H9 (cell line): ENCODE results near the gene SVEP1. TPM values are rescaled to one million over a fixed set of nuclear protein-coding genes. Genes with fewer than 3 reads are reported as not detected.

Experiments
- DNase-seq: peaks from one replicate; pipeline ENCODE4 v3.0.0-alpha.2; 2017
- H2AFZ ChIP-seq: one replicate; pipeline ENCODE4 v1.6.1; 2013; ENCODE audit warnings: mild to moderate bottlenecking, low read length, control low read depth, moderate library complexity
- H2AK5ac ChIP-seq: 2 replicates; pipeline ENCODE4 v1.6.1; 2013; ENCODE audit warnings: low read length, control low read depth, mixed read lengths; ENCODE audit not compliant: insufficient read length
- H2BK120ac ChIP-seq: one replicate; pipeline ENCODE4 v1.6.1; 2013; ENCODE audit warnings: low read depth, mild to moderate bottlenecking, low read length, control low read depth, inconsistent platforms; ENCODE audit not compliant: poor library complexity, severe bottlenecking
- H2BK12ac ChIP-seq: 2 replicates; pipeline ENCODE4 v1.6.1; 2013; ENCODE audit warnings: low read length, control low read depth, mixed read lengths, low read depth; ENCODE audit not compliant: insufficient read length
- H2BK15ac ChIP-seq: 2 replicates; pipeline ENCODE4 v1.6.1; 2013; ENCODE audit warnings: low read depth, low read length, control low read depth
- H2BK20ac ChIP-seq: one replicate; pipeline ENCODE4 v1.6.1; 2013; ENCODE audit warnings: low read depth, mild to moderate bottlenecking, low read length, control low read depth, inconsistent platforms; ENCODE audit not compliant: poor library complexity, severe bottlenecking
- H2BK5ac ChIP-seq: 2 replicates; pipeline ENCODE4 v1.6.1; 2013; ENCODE audit warnings: low read length, control low read depth, mixed read lengths; ENCODE audit not compliant: insufficient read length
- H3K14ac ChIP-seq: 2 replicates; pipeline ENCODE4 v1.6.1; 2013; ENCODE audit warnings: low read length, control low read depth; ENCODE audit not compliant: insufficient read depth
- H3K18ac ChIP-seq: 2 replicates; pipeline ENCODE4 v1.6.1; 2013; ENCODE audit warnings: low read depth, mild to moderate bottlenecking, mixed read lengths, low read length, control low read depth; ENCODE audit not compliant: insufficient read length
- H3K23ac ChIP-seq: 2 replicates; pipeline ENCODE4 v1.6.1; 2013; ENCODE audit warnings: low read length, control low read depth, mixed read lengths, low read depth; ENCODE audit not compliant: insufficient read length
- H3K23me2 ChIP-seq: 2 replicates; pipeline ENCODE4 v1.6.1; 2013; ENCODE audit warnings: low read depth, mild to moderate bottlenecking, mixed read lengths, low read length, control low read depth; ENCODE audit not compliant: insufficient read length, poor library complexity, severe bottlenecking
- H3K27ac ChIP-seq: 2 replicates; pipeline ENCODE4 v1.5.1; 2013; ENCODE audit warnings: low read length, control low read depth, mixed read lengths, low read depth; ENCODE audit not compliant: insufficient read length
- H3K27me3 ChIP-seq: 2 replicates; pipeline ENCODE4 v1.6.1; 2013; ENCODE audit warnings: low read length, control low read depth, inconsistent platforms; ENCODE audit not compliant: insufficient read depth
- H3K4ac ChIP-seq: 2 replicates; pipeline ENCODE4 v1.6.1; 2013; ENCODE audit warnings: low read depth, mild to moderate bottlenecking, control low read depth, inconsistent platforms, low read length, moderate library complexity
- H3K4me1 ChIP-seq: 2 replicates; pipeline ENCODE4 v1.6.1; 2013; ENCODE audit warnings: low read length, control low read depth, inconsistent platforms; ENCODE audit not compliant: insufficient read depth
- H3K4me2 ChIP-seq: 2 replicates; pipeline ENCODE4 v1.6.1; 2013; ENCODE audit warnings: low read length, control low read depth, mixed read lengths; ENCODE audit not compliant: insufficient read length, insufficient read depth
- H3K56ac ChIP-seq: 2 replicates; pipeline ENCODE4 v1.6.1; 2013; ENCODE audit warnings: low read depth, mild to moderate bottlenecking, mixed read lengths, low read length, control low read depth; ENCODE audit not compliant: insufficient read length
- H3K79me1 ChIP-seq: 2 replicates; pipeline ENCODE4 v1.6.1; 2013; ENCODE audit warnings: low read depth, mild to moderate bottlenecking, moderate library complexity, low read length, control low read depth, inconsistent platforms; ENCODE audit not compliant: insufficient read depth, poor library complexity, severe bottlenecking
- H3K79me2 ChIP-seq: 2 replicates; pipeline ENCODE4 v1.6.1; 2013; ENCODE audit warnings: low read length, control low read depth, inconsistent platforms; ENCODE audit not compliant: insufficient read depth
- H3K9ac ChIP-seq: 2 replicates; pipeline ENCODE4 v1.6.1; 2013; ENCODE audit warnings: low read length, control low read depth, mixed read lengths; ENCODE audit not compliant: insufficient read length; ENCODE audit errors: extremely low read depth
- H3K9me3 ChIP-seq: one replicate; pipeline ENCODE4 v1.6.1; 2013; ENCODE audit warnings: low read depth, low read length, inconsistent platforms; ENCODE audit not compliant: control insufficient read depth
- H3T11ph ChIP-seq: one replicate; pipeline ENCODE4 v1.6.1; 2013; ENCODE audit warnings: mild to moderate bottlenecking, low read length, control low read depth, inconsistent platforms
- H4K20me1 ChIP-seq: one replicate; pipeline ENCODE4 v1.6.1; 2013; ENCODE audit not compliant: control insufficient read depth, insufficient read length, insufficient read depth
- H4K5ac ChIP-seq: 2 replicates; pipeline ENCODE4 v1.6.1; 2013; ENCODE audit warnings: low read depth, mild to moderate bottlenecking, mixed read lengths, low read length, control low read depth; ENCODE audit not compliant: insufficient read length
- H4K8ac ChIP-seq: replicated peaks from 2 replicates; pipeline ENCODE4 v1.6.1; 2013; ENCODE audit warnings: low read length, control low read depth, mixed read lengths, low read depth; ENCODE audit not compliant: insufficient read length
- H4K91ac ChIP-seq: 2 replicates; pipeline ENCODE4 v1.6.1; 2013; ENCODE audit warnings: low read depth, mild to moderate bottlenecking, moderate library complexity, mixed read lengths, low read length, control low read depth; ENCODE audit not compliant: insufficient read length
- H3K27ac Mint-ChIP-seq, 3 experiments: 2 replicates in 2 of 3; 3 replicates in 1 of 3; pipeline ENCODE4 v1.8.0; 2020 to 2021; ENCODE audit warnings: mixed read lengths in 3 of 3, mild to moderate bottlenecking in 1 of 3, moderate library complexity in 1 of 3
- H3K27me3 Mint-ChIP-seq: 2 replicates; pipeline ENCODE4 v1.8.0; 2021; ENCODE audit warnings: low read depth, mild to moderate bottlenecking, moderate library complexity, mixed read lengths
- H3K36me3 Mint-ChIP-seq, 3 experiments: 2 replicates in 2 of 3; 3 replicates in 1 of 3; pipeline ENCODE4 v1.8.0; 2020 to 2021; ENCODE audit warnings: low read depth in 3 of 3, mixed read lengths in 3 of 3; ENCODE audit not compliant: insufficient read depth in 1 of 3
- H3K4me1 Mint-ChIP-seq, 2 experiments: 2 replicates each; pipeline ENCODE4 v1.8.0; 2020; ENCODE audit warnings: mixed read lengths in 2 of 2
- H3K4me3 Mint-ChIP-seq, 2 experiments: 2 replicates in 1 of 2; 3 replicates in 1 of 2; pipeline ENCODE4 v1.8.0; 2020 to 2021; ENCODE audit warnings: mild to moderate bottlenecking in 2 of 2, mixed read lengths in 2 of 2, moderate library complexity in 1 of 2
- H3K9me3 Mint-ChIP-seq, 2 experiments: 2 replicates in 1 of 2; 3 replicates in 1 of 2; pipeline ENCODE4 v1.8.0; 2020; ENCODE audit warnings: mild to moderate bottlenecking in 2 of 2, mixed read lengths in 2 of 2, moderate library complexity in 1 of 2
- WGBS: extraction: QIAGEN DNeasy Blood & Tissue Kit; methylation state at CpG from one replicate; pipeline ENCODE4 v1.1.7; 2013; ENCODE audit warnings: missing lambda C conversion rate, low lambda C conversion rate, mixed read lengths; ENCODE audit not compliant: insufficient read length; ENCODE audit errors: extremely low coverage; 5-methylcytosine and 5-hydroxymethylcytosine counted together
- total RNA-seq: library from RNA; stranded (reverse); gene quantifications from 2 replicates; pipeline ENCODE4 v1.2.1, GENCODE V29; 2021
- TF ChIP-seq, protein P1 (sequence below): fragments of 200-600 bp; sonication (generic); conservative IDR thresholded peaks from 3 replicates; pipeline ENCODE4 v1.8.0; 2021; ENCODE audit warnings: antibody characterized with exemption, mild to moderate bottlenecking

SVEP1 gene
- total RNA-seq, 1 experiment from 2014 or later = 0.17 TPM

DNA sequence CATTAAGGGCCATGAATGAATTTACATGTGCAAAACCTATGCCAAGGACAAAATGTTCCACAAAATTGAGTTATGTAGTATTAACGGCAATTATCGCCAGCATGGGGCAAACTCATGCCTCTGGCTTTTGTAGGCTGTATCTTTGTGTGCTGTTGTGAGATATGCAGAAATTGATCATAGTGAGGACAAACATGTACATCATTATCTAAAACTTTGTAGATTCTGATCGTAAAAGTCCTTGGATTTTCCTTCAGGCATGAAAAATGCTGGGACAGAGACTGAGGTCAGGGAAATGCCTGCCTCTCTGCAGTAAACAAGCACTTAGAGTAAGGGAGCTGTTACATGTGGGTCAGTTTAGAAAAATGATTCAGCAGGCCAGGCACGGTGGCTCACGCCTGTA lies 236.0 kb downstream of the SVEP1 start:
- TF ChIP-seq, protein P1, sequence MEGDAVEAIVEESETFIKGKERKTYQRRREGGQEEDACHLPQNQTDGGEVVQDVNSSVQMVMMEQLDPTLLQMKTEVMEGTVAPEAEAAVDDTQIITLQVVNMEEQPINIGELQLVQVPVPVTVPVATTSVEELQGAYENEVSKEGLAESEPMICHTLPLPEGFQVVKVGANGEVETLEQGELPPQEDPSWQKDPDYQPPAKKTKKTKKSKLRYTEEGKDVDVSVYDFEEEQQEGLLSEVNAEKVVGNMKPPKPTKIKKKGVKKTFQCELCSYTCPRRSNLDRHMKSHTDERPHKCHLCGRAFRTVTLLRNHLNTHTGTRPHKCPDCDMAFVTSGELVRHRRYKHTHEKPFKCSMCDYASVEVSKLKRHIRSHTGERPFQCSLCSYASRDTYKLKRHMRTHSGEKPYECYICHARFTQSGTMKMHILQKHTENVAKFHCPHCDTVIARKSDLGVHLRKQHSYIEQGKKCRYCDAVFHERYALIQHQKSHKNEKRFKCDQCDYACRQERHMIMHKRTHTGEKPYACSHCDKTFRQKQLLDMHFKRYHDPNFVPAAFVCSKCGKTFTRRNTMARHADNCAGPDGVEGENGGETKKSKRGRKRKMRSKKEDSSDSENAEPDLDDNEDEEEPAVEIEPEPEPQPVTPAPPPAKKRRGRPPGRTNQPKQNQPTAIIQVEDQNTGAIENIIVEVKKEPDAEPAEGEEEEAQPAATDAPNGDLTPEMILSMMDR = no peak
- no peak overlapping the region for H3K18ac ChIP-seq

More for the DNA sequence above, 236.0 kb downstream of the SVEP1 start:
- H4K91ac ChIP-seq = no peak overlapping the region
- no peak overlapping the region for H3K56ac ChIP-seq
- no peak overlapping the region for H2BK5ac ChIP-seq
- no peak overlapping the region for H4K8ac ChIP-seq
- Mint-ChIP-seq H3K27me3 (no peaks in the 10 kb centered on the region), H3K9me3 (no peaks in the 10 kb centered on the region), H3K36me3 (no peaks in the 10 kb centered on the region), H3K27ac (no peak overlapping the region), H3K4me1 (no peaks in the 10 kb centered on the region), H3K4me3 (no peak overlapping the region)
- H2AK5ac ChIP-seq = no peak overlapping the region
- no peak overlapping the region for H3K9ac ChIP-seq
- no peaks in the 10 kb centered on the region for H3K79me1 ChIP-seq
- H3K79me2 ChIP-seq = no peaks in the 10 kb centered on the region
- H3K4me1 ChIP-seq = no peaks in the 10 kb centered on the region
- no peak overlapping the region for H3K14ac ChIP-seq
- H2BK120ac ChIP-seq = no peak overlapping the region
- H3K27ac ChIP-seq = no peak overlapping the region
- DNase-seq = no peak
- no peak overlapping the region for H2BK12ac ChIP-seq
- no peak overlapping the region for H3K4ac ChIP-seq
- no peak overlapping the region for H2BK15ac ChIP-seq
- no peaks in the 10 kb centered on the region for H3K9me3 ChIP-seq
- no peaks in the 10 kb centered on the region for H4K20me1 ChIP-seq
- H3K4me2 ChIP-seq = no peak overlapping the region
- no peaks in the 10 kb centered on the region for H3K27me3 ChIP-seq
- WGBS = no CpG with 5 or more reads among the region's 5 CpGs
- H3T11ph ChIP-seq = no peak overlapping the region
- H2BK20ac ChIP-seq = no peak overlapping the region
- H2AFZ ChIP-seq = no peak overlapping the region
- no peak overlapping the region for H3K23ac ChIP-seq
- H4K5ac ChIP-seq = no peak overlapping the region
- no peaks in the 10 kb centered on the region for H3K23me2 ChIP-seq
